Right lobe of liver (tissue), 4 donors: ENCODE data around the gene AKAP7.

Experiments used
- POLR2A ChIP-seq: fragments of 450-650 bp; IDR thresholded peaks from one replicate; pipeline ENCODE4 v1.6.1; 2017; ENCODE audit warnings: antibody characterized with exemption, mild to moderate bottlenecking
- TF ChIP-seq, protein P1 (sequence below), 4 donors: fragments of 200-600 bp in 3 of 4; fragments of 450-650 bp in 1 of 4; IDR thresholded peaks; one replicate each; pipeline versions ENCODE4 v1.5.1 to v1.8.0; 2016 to 2022; ENCODE audit warnings: antibody characterized with exemption in 4 of 4, mild to moderate bottlenecking in 2 of 4
- donor health status: DM: no; HTN: no; CAD: no.
- donor health status: DM: no; HTN: no; CAD: no.
- donor health status: DM: no; HTN: yes; CAD: no.

- TF ChIP-seq POLR2A: no peak
- TF ChIP-seq, protein P1, sequence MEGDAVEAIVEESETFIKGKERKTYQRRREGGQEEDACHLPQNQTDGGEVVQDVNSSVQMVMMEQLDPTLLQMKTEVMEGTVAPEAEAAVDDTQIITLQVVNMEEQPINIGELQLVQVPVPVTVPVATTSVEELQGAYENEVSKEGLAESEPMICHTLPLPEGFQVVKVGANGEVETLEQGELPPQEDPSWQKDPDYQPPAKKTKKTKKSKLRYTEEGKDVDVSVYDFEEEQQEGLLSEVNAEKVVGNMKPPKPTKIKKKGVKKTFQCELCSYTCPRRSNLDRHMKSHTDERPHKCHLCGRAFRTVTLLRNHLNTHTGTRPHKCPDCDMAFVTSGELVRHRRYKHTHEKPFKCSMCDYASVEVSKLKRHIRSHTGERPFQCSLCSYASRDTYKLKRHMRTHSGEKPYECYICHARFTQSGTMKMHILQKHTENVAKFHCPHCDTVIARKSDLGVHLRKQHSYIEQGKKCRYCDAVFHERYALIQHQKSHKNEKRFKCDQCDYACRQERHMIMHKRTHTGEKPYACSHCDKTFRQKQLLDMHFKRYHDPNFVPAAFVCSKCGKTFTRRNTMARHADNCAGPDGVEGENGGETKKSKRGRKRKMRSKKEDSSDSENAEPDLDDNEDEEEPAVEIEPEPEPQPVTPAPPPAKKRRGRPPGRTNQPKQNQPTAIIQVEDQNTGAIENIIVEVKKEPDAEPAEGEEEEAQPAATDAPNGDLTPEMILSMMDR (IDR thresholded peaks at IDR 0.05): peak; percentile 57 to 74 (median 60)
These were observed 18.4 kb upstream of the AKAP7 start for GRCh38 chr6:131116755-131117360.
